H9 (cell line): ENCODE measurements around the gene PKP3. TPM values are rescaled to one million over a fixed set of nuclear protein-coding genes. Genes with fewer than 3 reads are reported as not detected.
"Not testable (repeated sequence)": the region's sequence is repeated elsewhere in the genome, so short reads cannot be mapped to it uniquely, and the experiment has no call there.

ENCODE experiments used
- DNase-seq: peaks from one replicate; pipeline ENCODE4 v3.0.0-alpha.2; 2017
- H2AFZ ChIP-seq: one replicate; pipeline ENCODE4 v1.6.1; 2013; ENCODE audit warnings: mild to moderate bottlenecking, low read length, control low read depth, moderate library complexity
- H2AK5ac ChIP-seq: 2 replicates; pipeline ENCODE4 v1.6.1; 2013; ENCODE audit warnings: low read length, control low read depth, mixed read lengths; ENCODE audit not compliant: insufficient read length
- H2BK120ac ChIP-seq: one replicate; pipeline ENCODE4 v1.6.1; 2013; ENCODE audit warnings: low read depth, mild to moderate bottlenecking, low read length, control low read depth, inconsistent platforms; ENCODE audit not compliant: poor library complexity, severe bottlenecking
- H2BK12ac ChIP-seq: 2 replicates; pipeline ENCODE4 v1.6.1; 2013; ENCODE audit warnings: low read length, control low read depth, mixed read lengths, low read depth; ENCODE audit not compliant: insufficient read length
- H2BK15ac ChIP-seq: 2 replicates; pipeline ENCODE4 v1.6.1; 2013; ENCODE audit warnings: low read depth, low read length, control low read depth
- H2BK20ac ChIP-seq: one replicate; pipeline ENCODE4 v1.6.1; 2013; ENCODE audit warnings: low read depth, mild to moderate bottlenecking, low read length, control low read depth, inconsistent platforms; ENCODE audit not compliant: poor library complexity, severe bottlenecking
- H2BK5ac ChIP-seq: 2 replicates; pipeline ENCODE4 v1.6.1; 2013; ENCODE audit warnings: low read length, control low read depth, mixed read lengths; ENCODE audit not compliant: insufficient read length
- H3K14ac ChIP-seq: 2 replicates; pipeline ENCODE4 v1.6.1; 2013; ENCODE audit warnings: low read length, control low read depth; ENCODE audit not compliant: insufficient read depth
- H3K18ac ChIP-seq: 2 replicates; pipeline ENCODE4 v1.6.1; 2013; ENCODE audit warnings: low read depth, mild to moderate bottlenecking, mixed read lengths, low read length, control low read depth; ENCODE audit not compliant: insufficient read length
- H3K23ac ChIP-seq: 2 replicates; pipeline ENCODE4 v1.6.1; 2013; ENCODE audit warnings: low read length, control low read depth, mixed read lengths, low read depth; ENCODE audit not compliant: insufficient read length
- H3K23me2 ChIP-seq: 2 replicates; pipeline ENCODE4 v1.6.1; 2013; ENCODE audit warnings: low read depth, mild to moderate bottlenecking, mixed read lengths, low read length, control low read depth; ENCODE audit not compliant: insufficient read length, poor library complexity, severe bottlenecking
- H3K27ac ChIP-seq: 2 replicates; pipeline ENCODE4 v1.5.1; 2013; ENCODE audit warnings: low read length, control low read depth, mixed read lengths, low read depth; ENCODE audit not compliant: insufficient read length
- H3K27me3 ChIP-seq: 2 replicates; pipeline ENCODE4 v1.6.1; 2013; ENCODE audit warnings: low read length, control low read depth, inconsistent platforms; ENCODE audit not compliant: insufficient read depth
- H3K4ac ChIP-seq: 2 replicates; pipeline ENCODE4 v1.6.1; 2013; ENCODE audit warnings: low read depth, mild to moderate bottlenecking, control low read depth, inconsistent platforms, low read length, moderate library complexity
- H3K4me1 ChIP-seq: 2 replicates; pipeline ENCODE4 v1.6.1; 2013; ENCODE audit warnings: low read length, control low read depth, inconsistent platforms; ENCODE audit not compliant: insufficient read depth
- H3K4me2 ChIP-seq: 2 replicates; pipeline ENCODE4 v1.6.1; 2013; ENCODE audit warnings: low read length, control low read depth, mixed read lengths; ENCODE audit not compliant: insufficient read length, insufficient read depth
- H3K56ac ChIP-seq: 2 replicates; pipeline ENCODE4 v1.6.1; 2013; ENCODE audit warnings: low read depth, mild to moderate bottlenecking, mixed read lengths, low read length, control low read depth; ENCODE audit not compliant: insufficient read length
- H3K79me1 ChIP-seq: 2 replicates; pipeline ENCODE4 v1.6.1; 2013; ENCODE audit warnings: low read depth, mild to moderate bottlenecking, moderate library complexity, low read length, control low read depth, inconsistent platforms; ENCODE audit not compliant: insufficient read depth, poor library complexity, severe bottlenecking
- H3K79me2 ChIP-seq: 2 replicates; pipeline ENCODE4 v1.6.1; 2013; ENCODE audit warnings: low read length, control low read depth, inconsistent platforms; ENCODE audit not compliant: insufficient read depth
- H3K9ac ChIP-seq: 2 replicates; pipeline ENCODE4 v1.6.1; 2013; ENCODE audit warnings: low read length, control low read depth, mixed read lengths; ENCODE audit not compliant: insufficient read length; ENCODE audit errors: extremely low read depth
- H3K9me3 ChIP-seq: one replicate; pipeline ENCODE4 v1.6.1; 2013; ENCODE audit warnings: low read depth, low read length, inconsistent platforms; ENCODE audit not compliant: control insufficient read depth
- H3T11ph ChIP-seq: one replicate; pipeline ENCODE4 v1.6.1; 2013; ENCODE audit warnings: mild to moderate bottlenecking, low read length, control low read depth, inconsistent platforms
- H4K20me1 ChIP-seq: one replicate; pipeline ENCODE4 v1.6.1; 2013; ENCODE audit not compliant: control insufficient read depth, insufficient read length, insufficient read depth
- H4K5ac ChIP-seq: 2 replicates; pipeline ENCODE4 v1.6.1; 2013; ENCODE audit warnings: low read depth, mild to moderate bottlenecking, mixed read lengths, low read length, control low read depth; ENCODE audit not compliant: insufficient read length
- H4K8ac ChIP-seq: replicated peaks from 2 replicates; pipeline ENCODE4 v1.6.1; 2013; ENCODE audit warnings: low read length, control low read depth, mixed read lengths, low read depth; ENCODE audit not compliant: insufficient read length
- H4K91ac ChIP-seq: 2 replicates; pipeline ENCODE4 v1.6.1; 2013; ENCODE audit warnings: low read depth, mild to moderate bottlenecking, moderate library complexity, mixed read lengths, low read length, control low read depth; ENCODE audit not compliant: insufficient read length
- H3K27ac Mint-ChIP-seq, 3 experiments: 2 replicates in 2 of 3; 3 replicates in 1 of 3; pipeline ENCODE4 v1.8.0; 2020 to 2021; ENCODE audit warnings: mixed read lengths in 3 of 3, mild to moderate bottlenecking in 1 of 3, moderate library complexity in 1 of 3
- H3K27me3 Mint-ChIP-seq: 2 replicates; pipeline ENCODE4 v1.8.0; 2021; ENCODE audit warnings: low read depth, mild to moderate bottlenecking, moderate library complexity, mixed read lengths
- H3K36me3 Mint-ChIP-seq, 3 experiments: 2 replicates in 2 of 3; 3 replicates in 1 of 3; pipeline ENCODE4 v1.8.0; 2020 to 2021; ENCODE audit warnings: low read depth in 3 of 3, mixed read lengths in 3 of 3; ENCODE audit not compliant: insufficient read depth in 1 of 3
- H3K4me1 Mint-ChIP-seq, 2 experiments: 2 replicates each; pipeline ENCODE4 v1.8.0; 2020; ENCODE audit warnings: mixed read lengths in 2 of 2
- H3K4me3 Mint-ChIP-seq, 2 experiments: 2 replicates in 1 of 2; 3 replicates in 1 of 2; pipeline ENCODE4 v1.8.0; 2020 to 2021; ENCODE audit warnings: mild to moderate bottlenecking in 2 of 2, mixed read lengths in 2 of 2, moderate library complexity in 1 of 2
- H3K9me3 Mint-ChIP-seq, 2 experiments: 2 replicates in 1 of 2; 3 replicates in 1 of 2; pipeline ENCODE4 v1.8.0; 2020; ENCODE audit warnings: mild to moderate bottlenecking in 2 of 2, mixed read lengths in 2 of 2, moderate library complexity in 1 of 2
- CTCF ChIP-seq: fragments of 200-600 bp; sonication (generic); conservative IDR thresholded peaks from 3 replicates; pipeline ENCODE4 v1.8.0; 2021; ENCODE audit warnings: antibody characterized with exemption, mild to moderate bottlenecking
- WGBS: extraction: QIAGEN DNeasy Blood & Tissue Kit; methylation state at CpG from one replicate; pipeline ENCODE4 v1.1.7; 2013; ENCODE audit warnings: missing lambda C conversion rate, low lambda C conversion rate, mixed read lengths; ENCODE audit not compliant: insufficient read length; ENCODE audit errors: extremely low coverage; 5-methylcytosine and 5-hydroxymethylcytosine counted together
- total RNA-seq: library from RNA; stranded (reverse); gene quantifications from 2 replicates; pipeline ENCODE4 v1.2.1, GENCODE V29; 2021

The PKP3 gene
- total RNA-seq, 1 experiment from 2014 or later, result 41.7 TPM

GRCh38 chr11:346529-346928, 47.5 kb upstream of the PKP3 start:
- no peak overlapping the region for H3K23ac ChIP-seq
- no peaks in the 10 kb centered on the region for H3K79me1 ChIP-seq
- no peaks in the 10 kb centered on the region for H4K20me1 ChIP-seq
- WGBS, result no CpG with 5 or more reads among the region's 3 CpGs
- no peak overlapping the region for H3K14ac ChIP-seq
- no peak overlapping the region for H3K27ac Mint-ChIP-seq
- no peak overlapping the region for H2BK20ac ChIP-seq
- no peak overlapping the region for H3K56ac ChIP-seq
- no peaks in the 10 kb centered on the region for H3K4me1 ChIP-seq
- no peak overlapping the region for H4K5ac ChIP-seq
- H2BK5ac ChIP-seq, result no peak overlapping the region
- no peak for DNase-seq
- no peak overlapping the region for H2BK120ac ChIP-seq
- no peak overlapping the region for H4K91ac ChIP-seq
- H2AFZ ChIP-seq, result no peak overlapping the region
- TF ChIP-seq CTCF, result no peak
- H2BK12ac ChIP-seq, result no peak overlapping the region
- no peaks in the 10 kb centered on the region; the same call in 1 of the 2 replicates for H3K79me2 ChIP-seq
- no peak overlapping the region for H3K27ac ChIP-seq
- H3T11ph ChIP-seq, result no peak overlapping the region
- H3K9me3 Mint-ChIP-seq, result peaks cover 0 to 2% of the 10 kb centered on the region in 2 experiments; a peak in 3 of 5 replicates
- no peak overlapping the region for H4K8ac ChIP-seq
- H3K4me2 ChIP-seq, result no peak overlapping the region
- H3K4ac ChIP-seq, result no peak overlapping the region
- H3K27me3 ChIP-seq, result no peaks in the 10 kb centered on the region
- no peak overlapping the region for H3K18ac ChIP-seq
- H3K36me3 Mint-ChIP-seq, result 0 out of 7 replicates have a peak, but pooled peaks cover 0 to 2% (median 0%) of the 10 kb centered on the region in 3 experiments
- peaks cover 9% of the 10 kb centered on the region for H3K27me3 Mint-ChIP-seq
- H3K23me2 ChIP-seq, result no peaks in the 10 kb centered on the region
- no peaks in the 10 kb centered on the region for H3K9me3 ChIP-seq
- H3K9ac ChIP-seq, result no peak overlapping the region
- H2AK5ac ChIP-seq, result no peak overlapping the region
- H3K4me3 Mint-ChIP-seq, result no peak overlapping the region
- H3K4me1 Mint-ChIP-seq, result peaks cover 21 to 24% of the 10 kb centered on the region in 2 experiments
- H2BK15ac ChIP-seq, result no peak overlapping the region

DNA sequence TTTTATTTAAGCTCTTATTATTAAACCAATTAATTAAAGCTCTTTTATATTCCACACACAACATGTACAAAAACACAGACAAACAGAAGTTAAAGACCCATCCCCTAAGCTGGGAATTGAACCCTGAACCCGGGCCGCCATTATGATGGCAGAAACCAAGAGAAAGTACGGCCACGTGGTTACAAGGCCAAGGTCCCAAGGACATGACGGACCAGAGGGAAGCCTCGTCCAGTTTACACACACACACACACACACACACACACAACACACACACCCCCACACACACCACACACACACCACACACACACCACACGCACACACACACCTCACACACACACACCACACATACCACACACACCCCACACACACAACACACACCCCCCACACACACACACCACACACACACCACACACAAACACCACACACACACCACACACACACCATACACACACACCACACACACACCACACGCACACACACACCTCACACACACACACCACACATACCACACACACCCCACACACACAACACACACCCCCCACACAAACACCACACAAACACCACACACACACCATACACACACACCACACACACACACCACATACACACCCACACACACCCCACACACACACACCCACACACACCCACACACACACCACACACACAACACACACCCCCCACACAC, 44.6 kb upstream of the PKP3 start:
- H4K91ac ChIP-seq, DNase-seq, H3K27ac ChIP-seq, H3K23ac ChIP-seq, H3K9me3 Mint-ChIP-seq, H4K8ac ChIP-seq, H3K4ac ChIP-seq, H2BK120ac ChIP-seq, H3K18ac ChIP-seq, H3K9ac ChIP-seq, H3K9me3 ChIP-seq, H3K27me3 ChIP-seq, H3K79me2 ChIP-seq, H2BK5ac ChIP-seq, H3K23me2 ChIP-seq, H4K5ac ChIP-seq, H3K56ac ChIP-seq, H2BK20ac ChIP-seq, H3K36me3 Mint-ChIP-seq, H3K4me1 ChIP-seq, H4K20me1 ChIP-seq, H3K4me3 Mint-ChIP-seq, H3K14ac ChIP-seq, H3K4me2 ChIP-seq, H3T11ph ChIP-seq, H2AK5ac ChIP-seq, H2BK12ac ChIP-seq, H3K79me1 ChIP-seq, H2AFZ ChIP-seq, H2BK15ac ChIP-seq: not testable (repeated sequence)
- H3K27me3 Mint-ChIP-seq, result peaks cover 13% of the 10 kb centered on the region
- H3K27ac Mint-ChIP-seq, result peak overlapping the region in 1 of 3 experiments; percentile 82; a peak in 1 of 7 replicates
- H3K4me1 Mint-ChIP-seq, result peaks cover 24 to 35% of the 10 kb centered on the region in 2 experiments
- WGBS, result 100% methylated on average over 1 of the region's 8 CpGs
